Mesothelial cell of epicardium (in vitro differentiated cells): ENCODE results near the gene GMDS. TPM values are rescaled to one million over a fixed set of nuclear protein-coding genes. Genes with fewer than 3 reads are reported as not detected.

ENCODE experiments used
- DNase-seq, 2 experiments: peaks; one replicate each; pipeline ENCODE4 v3.0.0; 2021; ENCODE audit warnings: low spot score in 2 of 2; ENCODE audit not compliant: unreplicated experiment in 2 of 2
- H3K27ac Mint-ChIP-seq: 2 replicates; pipeline ENCODE4 v1.8.0; 2021; ENCODE audit warnings: mixed read lengths
- H3K27me3 Mint-ChIP-seq: 2 replicates; pipeline ENCODE4 v1.8.0; 2021; ENCODE audit warnings: low read depth, mixed read lengths
- H3K36me3 Mint-ChIP-seq: 2 replicates; pipeline ENCODE4 v1.8.0; 2021; ENCODE audit warnings: mixed read lengths
- H3K4me1 Mint-ChIP-seq: 2 replicates; pipeline ENCODE4 v1.8.0; 2021; ENCODE audit warnings: mixed read lengths
- H3K4me3 Mint-ChIP-seq: 2 replicates; pipeline ENCODE4 v1.8.0; 2021; ENCODE audit warnings: mild to moderate bottlenecking, moderate library complexity, mixed read lengths
- H3K9me3 Mint-ChIP-seq: 2 replicates; pipeline ENCODE4 v1.8.0; 2021; ENCODE audit warnings: mixed read lengths
- CTCF ChIP-seq: fragments of 200-600 bp; sonication (generic); IDR thresholded peaks from one replicate; pipeline ENCODE4 v1.5.0; 2021; ENCODE audit warnings: antibody characterized with exemption; ENCODE audit not compliant: unreplicated experiment
- total RNA-seq: library from RNA; stranded (reverse); gene quantifications from 3 replicates; pipeline ENCODE4 v1.2.1, GENCODE V29; 2021

Gene GMDS
- total RNA-seq, 1 donor from 2014 or later, result 39.9 TPM

GRCh38 chr6:2101213-2101612, 144.2 kb downstream of the GMDS start:
- TF ChIP-seq CTCF, result no peak
- no peak for DNase-seq
- no peaks in the 10 kb centered on the region for H3K9me3 Mint-ChIP-seq
- H3K4me1 Mint-ChIP-seq, result peaks cover 28% of the 10 kb centered on the region
- H3K4me3 Mint-ChIP-seq, result no peak overlapping the region
- no peaks in the 10 kb centered on the region for H3K27me3 Mint-ChIP-seq
- H3K27ac Mint-ChIP-seq, result peak overlapping the region; percentile 39
- H3K36me3 Mint-ChIP-seq, result no peaks in the 10 kb centered on the region

GRCh38 chr6:2099870-2100269, 145.5 kb downstream of the GMDS start:
- H3K9me3 Mint-ChIP-seq, result no peaks in the 10 kb centered on the region

GRCh38 chr6:2097464-2097863, 147.9 kb downstream of the GMDS start:
- DNase-seq, result no peak
- TF ChIP-seq CTCF, result no peak
- H3K36me3 Mint-ChIP-seq, result no peaks in the 10 kb centered on the region
- H3K4me1 Mint-ChIP-seq, result peaks cover 14% of the 10 kb centered on the region
- no peaks in the 10 kb centered on the region for H3K9me3 Mint-ChIP-seq
- peaks cover 8% of the 10 kb centered on the region for H3K27me3 Mint-ChIP-seq
- H3K4me3 Mint-ChIP-seq, result no peak overlapping the region
- H3K27ac Mint-ChIP-seq, result no peak overlapping the region

More at GRCh38 chr6:2099870-2100269, 145.5 kb downstream of the GMDS start:
- Mint-ChIP-seq H3K4me1 (peaks cover 28% of the 10 kb centered on the region), H3K27me3 (peaks cover 5% of the 10 kb centered on the region), H3K27ac (no peak overlapping the region), H3K4me3 (no peak overlapping the region), H3K36me3 (no peaks in the 10 kb centered on the region)
- no peak for DNase-seq
- no peak for TF ChIP-seq CTCF

GRCh38 chr6:2094642-2095041, 150.8 kb downstream of the GMDS start:
- peaks cover 8% of the 10 kb centered on the region for H3K27me3 Mint-ChIP-seq
- no peak for DNase-seq
- H3K4me3 Mint-ChIP-seq, result no peak overlapping the region
- H3K27ac Mint-ChIP-seq, result no peak overlapping the region
- H3K9me3 Mint-ChIP-seq, result no peaks in the 10 kb centered on the region
- H3K4me1 Mint-ChIP-seq, result peaks cover 7% of the 10 kb centered on the region
- H3K36me3 Mint-ChIP-seq, result no peaks in the 10 kb centered on the region
- no peak for TF ChIP-seq CTCF

- Mint-ChIP-seq H3K27me3 (peaks cover 3% of the 10 kb centered on the region), H3K4me3 (no peak overlapping the region), H3K27ac (peak overlapping the region; percentile 14), H3K36me3 (no peaks in the 10 kb centered on the region), H3K4me1 (peaks cover 5% of the 10 kb centered on the region), H3K9me3 (no peaks in the 10 kb centered on the region)
- DNase-seq, result no peak
- no peak for TF ChIP-seq CTCF
Observed at GRCh38 chr6:2086326-2086965, 159.0 kb downstream of the GMDS start.
